ENCODE data around the gene MEOX2. TPM values are rescaled to one million over a fixed set of nuclear protein-coding genes. Genes with fewer than 3 reads are reported as not detected.

Gene MEOX2
- total RNA-seq, 1 donor from 2014 or later = not detected

- DNase-seq (ENCODE audit: low read depth) = no peak
- TF ChIP-seq CTCF (conservative IDR thresholded peaks at IDR 0.05; ENCODE audit: low read depth, low read length) = no peak
- no peak overlapping the region for H3K4me3 ChIP-seq (ENCODE audit: low read depth, low read length)
These were observed 65.8 kb downstream of the MEOX2 start for GRCh38 chr7:15620491-15621185.

GRCh38 chr7:15618275-15618674, 68.2 kb downstream of the MEOX2 start:
- no peak for TF ChIP-seq CTCF (conservative IDR thresholded peaks at IDR 0.05; ENCODE audit: low read depth, low read length)
- H3K4me3 ChIP-seq (ENCODE audit: low read depth, low read length) = no peak overlapping the region
- no peak for DNase-seq (ENCODE audit: low read depth)

GRCh38 chr7:15612205-15612604, 74.3 kb downstream of the MEOX2 start:
- TF ChIP-seq CTCF (conservative IDR thresholded peaks at IDR 0.05; ENCODE audit: low read depth, low read length) = no peak
- no peak overlapping the region for H3K4me3 ChIP-seq (ENCODE audit: low read depth, low read length)
- DNase-seq (ENCODE audit: low read depth) = no peak

- no peak for TF ChIP-seq CTCF (conservative IDR thresholded peaks at IDR 0.05; ENCODE audit: low read depth, low read length)
- no peak for DNase-seq (ENCODE audit: low read depth)
- no peak overlapping the region for H3K4me3 ChIP-seq (ENCODE audit: low read depth, low read length)
These were observed 76.0 kb downstream of the MEOX2 start for GRCh38 chr7:15610503-15610902.

- no peak for TF ChIP-seq CTCF (conservative IDR thresholded peaks at IDR 0.05; ENCODE audit: low read depth, low read length)
- H3K4me3 ChIP-seq (ENCODE audit: low read depth, low read length) = no peak overlapping the region
- DNase-seq (ENCODE audit: low read depth) = no peak
These were observed 77.2 kb downstream of the MEOX2 start for GRCh38 chr7:15609287-15609686.

GRCh38 chr7:15607529-15608210, 78.8 kb downstream of the MEOX2 start:
- H3K4me3 ChIP-seq (ENCODE audit: low read depth, low read length) = no peak overlapping the region
- DNase-seq (ENCODE audit: low read depth) = no peak
- no peak for TF ChIP-seq CTCF (conservative IDR thresholded peaks at IDR 0.05; ENCODE audit: low read depth, low read length)

- TF ChIP-seq CTCF (conservative IDR thresholded peaks at IDR 0.05; ENCODE audit: low read depth, low read length) = no peak
- no peak for DNase-seq (ENCODE audit: low read depth)
- no peak overlapping the region for H3K4me3 ChIP-seq (ENCODE audit: low read depth, low read length)
These were observed 79.9 kb downstream of the MEOX2 start for GRCh38 chr7:15606561-15606960.

Data from epithelial cell of proximal tubule (primary cell).